Right lobe of liver (tissue), 6 donors: Measurements from ENCODE around the gene DDX42. TPM values are rescaled to one million over a fixed set of nuclear protein-coding genes. Genes with fewer than 3 reads are reported as not detected.

Source experiments
- ATAC-seq, 4 donors: fragments of 200-7000 bp; cut with Tn5 transposase; one replicate each; pipeline ENCODE4 v1.9.1; 2020; ENCODE audit warnings: mild to moderate bottlenecking in 4 of 4, moderate library complexity in 4 of 4
- DNase-seq, 3 donors: peaks; one replicate each; pipeline ENCODE4 v3.0.0-alpha.2; 2020
- H3K27ac ChIP-seq, 3 donors: fragments of 200-600 bp; one replicate each; pipeline ENCODE4 v1.8.0; 2022
- H3K27me3 ChIP-seq, 2 donors: fragments of 200-600 bp; one replicate each; pipeline ENCODE4 v1.8.0; 2022
- H3K36me3 ChIP-seq, 4 donors: fragments of 200-600 bp; sonication (generic) in 1 of 4; one replicate each; pipeline versions ENCODE4 v1.5.1 to v1.8.0; 2017 to 2022; ENCODE audit warnings: control low read depth in 1 of 4
- H3K4me1 ChIP-seq, 4 donors: fragments of 200-600 bp; sonication (generic) in 1 of 4; one replicate each; pipeline versions ENCODE4 v1.5.1 to v1.8.0; 2017 to 2022; ENCODE audit warnings: control low read depth in 1 of 4
- H3K4me3 ChIP-seq, 3 donors: fragments of 200-600 bp; one replicate each; pipeline ENCODE4 v1.8.0; 2022
- H3K9me3 ChIP-seq, 4 donors: fragments of 200-600 bp; sonication (generic) in 1 of 4; one replicate each; pipeline versions ENCODE4 v1.5.1 to v1.8.0; 2017 to 2022; ENCODE audit warnings: control low read depth in 1 of 4
- CTCF ChIP-seq, 4 donors: fragments of 200-600 bp in 3 of 4; fragments of 450-650 bp in 1 of 4; IDR thresholded peaks; one replicate each; pipeline versions ENCODE4 v1.5.1 to v1.8.0; 2016 to 2022; ENCODE audit warnings: antibody characterized with exemption in 4 of 4, mild to moderate bottlenecking in 2 of 4
- POLR2A ChIP-seq: fragments of 450-650 bp; IDR thresholded peaks from one replicate; pipeline ENCODE4 v1.6.1; 2017; ENCODE audit warnings: antibody characterized with exemption, mild to moderate bottlenecking
- WGBS: methylation state at CpG from one replicate; pipeline ENCODE4 v1.1.6; 2018; ENCODE audit warnings: low coverage, low lambda C conversion rate; ENCODE audit not compliant: insufficient coverage; ENCODE audit errors: missing lambda C conversion rate; 5-methylcytosine and 5-hydroxymethylcytosine counted together
- intact Hi-C, 2 donors: fragments of 100-400 bp; cut with DNase I; formaldehyde crosslinking; loops; one replicate each; pipeline versions ENCODE4 v1.11.2 to v1.14.1; 2022
- long read RNA-seq: library from polyadenylated mRNA; unstranded; transcript quantifications from one replicate; pipeline ENCODE4 v2.0.0, GENCODE V29; 2019
- total RNA-seq, 6 experiments: library from RNA; depleted of rRNA in 2 of 6; stranded (reverse); fragments of >200 nt in 2 of 6; fragmentation: NEBNext Ultra II Directional in 3 of 6; extraction: Animal tissue kit (Norgen Biotek cat#: 25700) in 3 of 6; gene quantifications; one replicate each; pipeline versions ENCODE4 v1.1.0 to v1.2.4, GENCODE V29; 2016 to 2023
- donor health status: DM: no; HTN: yes; CAD: no.
- donor health status: DM: no; HTN: no; CAD: no.
- donor health status: DM: no; HTN: no; CAD: no.
- donor health status: DM: no; HTN: yes; CAD: no.
- donor health status: DM: no; HTN: yes; CAD: no.

Gene DDX42, protein sequence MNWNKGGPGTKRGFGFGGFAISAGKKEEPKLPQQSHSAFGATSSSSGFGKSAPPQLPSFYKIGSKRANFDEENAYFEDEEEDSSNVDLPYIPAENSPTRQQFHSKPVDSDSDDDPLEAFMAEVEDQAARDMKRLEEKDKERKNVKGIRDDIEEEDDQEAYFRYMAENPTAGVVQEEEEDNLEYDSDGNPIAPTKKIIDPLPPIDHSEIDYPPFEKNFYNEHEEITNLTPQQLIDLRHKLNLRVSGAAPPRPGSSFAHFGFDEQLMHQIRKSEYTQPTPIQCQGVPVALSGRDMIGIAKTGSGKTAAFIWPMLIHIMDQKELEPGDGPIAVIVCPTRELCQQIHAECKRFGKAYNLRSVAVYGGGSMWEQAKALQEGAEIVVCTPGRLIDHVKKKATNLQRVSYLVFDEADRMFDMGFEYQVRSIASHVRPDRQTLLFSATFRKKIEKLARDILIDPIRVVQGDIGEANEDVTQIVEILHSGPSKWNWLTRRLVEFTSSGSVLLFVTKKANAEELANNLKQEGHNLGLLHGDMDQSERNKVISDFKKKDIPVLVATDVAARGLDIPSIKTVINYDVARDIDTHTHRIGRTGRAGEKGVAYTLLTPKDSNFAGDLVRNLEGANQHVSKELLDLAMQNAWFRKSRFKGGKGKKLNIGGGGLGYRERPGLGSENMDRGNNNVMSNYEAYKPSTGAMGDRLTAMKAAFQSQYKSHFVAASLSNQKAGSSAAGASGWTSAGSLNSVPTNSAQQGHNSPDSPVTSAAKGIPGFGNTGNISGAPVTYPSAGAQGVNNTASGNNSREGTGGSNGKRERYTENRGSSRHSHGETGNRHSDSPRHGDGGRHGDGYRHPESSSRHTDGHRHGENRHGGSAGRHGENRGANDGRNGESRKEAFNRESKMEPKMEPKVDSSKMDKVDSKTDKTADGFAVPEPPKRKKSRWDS
- total RNA-seq = 10 to 100 TPM; 28.5 to 45.2 (median 36.2) TPM
- long read RNA-seq, partial matches to known transcripts = 0 of 1 reads
- long read RNA-seq, other reads (novel, unspliced or antisense) = 0 of 1 reads

- Histone ChIP-seq H3K9me3 (no peaks in the 10 kb centered on the region), H3K27ac (peak within 1 kb of the TSS; percentile 88 to 91 (median 89)), H3K4me1 (peaks cover 0 to 31% (median 6%) of the 10 kb centered on the region in 4 donors), H3K36me3 (peaks cover 0 to 11% (median under 1%) of the 10 kb centered on the region in 4 donors), H3K4me3 (peak within 1 kb of the TSS; percentile 74 to 92 (median 81)), H3K27me3 (no peaks in the 10 kb centered on the region)
- peak; percentile 1 to 7 (median 3) for ATAC-seq
- TF ChIP-seq POLR2A (no peak), CTCF (IDR thresholded peaks at IDR 0.05) (no peak)
- 0% methylated on average over 11 of the region's 67 CpGs for WGBS
- peak; percentile 91 to 94 (median 92) for DNase-seq
- intact Hi-C loops = no loop called here
These were observed at the start of gene DDX42 for GRCh38 chr17:63774141-63774968. DDX42 (plus strand) TSS chr17:63774170; CDS start chr17:63787050, 12,880 bp downstream.

DNA sequence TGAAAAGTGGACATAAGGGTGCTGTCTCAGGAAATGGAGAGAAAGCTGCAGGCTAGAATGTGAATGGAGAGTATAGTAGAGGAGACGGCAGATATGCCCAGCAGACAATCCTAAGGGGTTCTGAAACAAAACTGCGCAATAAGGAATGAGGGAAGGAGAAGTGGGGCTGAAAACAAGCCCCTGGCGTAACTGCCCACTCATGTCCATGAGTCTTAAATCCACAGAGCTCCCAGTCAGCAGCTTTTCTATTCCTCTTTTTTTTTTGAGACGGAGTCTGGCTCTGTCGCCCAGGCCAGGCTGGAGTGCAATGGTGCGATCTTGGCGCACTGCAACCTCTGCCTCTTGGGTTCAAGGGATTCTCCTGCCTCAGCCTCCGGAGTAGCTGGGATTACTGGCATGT is 38.3 kb upstream of the DDX42 start:
- H3K4me3 ChIP-seq = no peak overlapping the region
- H3K4me1 ChIP-seq = peaks cover 0 to 6% (median 3%) of the 10 kb centered on the region in 4 donors
- H3K27me3 ChIP-seq = no peaks in the 10 kb centered on the region
- no peak for ATAC-seq
- intact Hi-C loops = no loop called here
- H3K27ac ChIP-seq = no peak overlapping the region
- no peaks in the 10 kb centered on the region for H3K9me3 ChIP-seq
- WGBS = 94% methylated on average over 8 of the region's 8 CpGs
- no peaks in the 10 kb centered on the region for H3K36me3 ChIP-seq
- TF ChIP-seq CTCF (IDR thresholded peaks at IDR 0.05) (no peak), POLR2A (no peak)
- DNase-seq = no peak

DNA sequence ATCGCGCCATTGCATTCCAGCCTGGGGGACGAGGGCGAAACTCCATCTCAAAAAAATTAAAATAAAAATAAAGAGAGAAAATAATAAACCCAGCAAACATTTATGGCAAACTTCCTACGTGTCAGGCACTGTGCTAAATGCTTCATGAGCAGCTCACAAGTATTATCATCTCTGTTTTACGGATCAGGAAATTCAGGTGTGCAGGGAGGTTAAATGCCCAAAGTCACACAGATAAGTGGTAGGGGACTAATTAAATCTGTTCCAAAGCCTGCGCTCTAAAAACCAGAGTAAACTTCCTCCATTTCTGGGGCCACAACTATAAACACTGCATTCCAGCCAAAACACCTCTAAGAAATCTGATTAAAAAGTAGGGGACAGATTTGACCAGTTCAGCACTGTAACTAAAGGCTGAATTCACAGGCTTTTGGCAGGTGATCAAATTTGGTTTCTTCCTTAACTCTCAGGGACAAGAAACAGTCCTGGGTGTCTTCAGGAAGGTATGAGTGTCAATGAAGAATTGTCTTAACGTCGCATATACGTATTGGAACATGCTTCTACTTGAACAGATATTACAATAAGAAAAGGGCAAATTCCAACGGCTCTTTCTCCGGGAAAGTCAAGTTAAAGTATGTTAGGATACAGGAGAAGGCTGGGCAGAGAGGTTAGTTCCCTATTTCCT is 33.4 kb upstream of the DDX42 start:
- no peak for ATAC-seq
- intact Hi-C loops = no loop called here
- peaks cover 0 to 3% (median 2%) of the 10 kb centered on the region in 4 donors for H3K36me3 ChIP-seq
- no peak for TF ChIP-seq CTCF (IDR thresholded peaks at IDR 0.05)
- no peak for TF ChIP-seq POLR2A
- no peak for DNase-seq
- no peaks in the 10 kb centered on the region for H3K9me3 ChIP-seq
- peaks cover 0 to 8% (median 3%) of the 10 kb centered on the region in 4 donors for H3K4me1 ChIP-seq
- 38% methylated on average over 12 of the region's 12 CpGs for WGBS
- H3K27ac ChIP-seq = peak overlapping the region; percentile 33 to 91 (median 70)
- peak overlapping the region; percentile 74 to 97 (median 80) for H3K4me3 ChIP-seq
- no peaks in the 10 kb centered on the region for H3K27me3 ChIP-seq
